ENCODE data around the gene CNIH2.

DNA sequence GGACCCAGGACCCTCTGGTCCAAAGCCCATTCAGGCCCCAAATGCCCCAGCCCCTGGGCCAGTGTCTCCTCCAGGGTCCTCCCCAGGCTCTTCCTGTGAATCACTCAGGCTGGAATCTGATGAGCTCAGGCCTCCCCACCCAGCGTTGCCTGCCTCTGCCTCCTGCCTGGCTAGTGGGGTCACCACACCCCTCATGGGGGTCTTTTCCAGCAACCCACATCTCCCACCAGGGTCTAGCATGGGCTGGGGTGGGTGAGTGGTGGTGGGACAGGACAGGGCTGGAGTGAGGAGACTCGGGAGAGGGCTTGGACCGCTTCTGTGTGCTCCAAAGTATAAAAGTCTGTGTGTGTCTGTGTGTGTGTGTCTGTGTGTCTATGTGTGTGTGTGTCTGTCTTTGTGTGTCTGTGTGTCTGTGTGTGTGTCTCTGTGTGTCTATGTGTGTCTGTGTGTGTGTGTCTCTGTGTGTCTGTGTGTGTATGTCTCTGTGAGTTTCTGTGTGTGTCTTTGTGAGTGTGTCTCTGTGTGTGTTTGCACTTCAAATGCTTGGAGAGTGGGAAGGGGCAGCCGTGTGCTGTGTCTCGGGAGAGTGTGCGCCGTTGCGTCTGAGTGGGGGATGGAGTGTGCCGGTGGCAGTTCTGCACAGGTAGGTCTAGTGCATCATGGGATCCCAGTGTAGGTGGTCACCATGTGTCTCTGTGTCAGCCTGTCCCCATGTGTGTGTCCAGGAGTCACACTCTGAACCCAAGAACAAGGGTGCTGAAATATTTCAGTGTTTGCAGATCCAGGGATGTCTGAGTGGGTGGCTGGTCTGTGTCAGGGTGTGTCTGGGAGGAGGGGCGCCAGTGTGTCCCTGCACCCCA, 49.4 kb downstream of the CNIH2 start:
- no peak for TF ChIP-seq POLR2A (IDR thresholded peaks at IDR 0.05; ENCODE audit: insufficient read depth in 1 of 2, low read depth in 2 of 2, low read length in 2 of 2)
- no peak for TF ChIP-seq ZNF34 (CRISPR knock-in tag; IDR thresholded peaks at IDR 0.05; ENCODE audit: borderline replicate concordance)
- TF ChIP-seq HNF4A (CRISPR knock-in tag; IDR thresholded peaks at IDR 0.05) = 0 out of 2 replicates have a peak, but pooled peaks have one; percentile 6
- no peak for TF ChIP-seq POLR2AphosphoS5 (IDR thresholded peaks at IDR 0.05; ENCODE audit: low read depth, low read length)
- no peak for TF ChIP-seq CBX5 (CRISPR knock-in tag; IDR thresholded peaks at IDR 0.05; ENCODE audit: borderline replicate concordance)
- TF ChIP-seq, protein P1, sequence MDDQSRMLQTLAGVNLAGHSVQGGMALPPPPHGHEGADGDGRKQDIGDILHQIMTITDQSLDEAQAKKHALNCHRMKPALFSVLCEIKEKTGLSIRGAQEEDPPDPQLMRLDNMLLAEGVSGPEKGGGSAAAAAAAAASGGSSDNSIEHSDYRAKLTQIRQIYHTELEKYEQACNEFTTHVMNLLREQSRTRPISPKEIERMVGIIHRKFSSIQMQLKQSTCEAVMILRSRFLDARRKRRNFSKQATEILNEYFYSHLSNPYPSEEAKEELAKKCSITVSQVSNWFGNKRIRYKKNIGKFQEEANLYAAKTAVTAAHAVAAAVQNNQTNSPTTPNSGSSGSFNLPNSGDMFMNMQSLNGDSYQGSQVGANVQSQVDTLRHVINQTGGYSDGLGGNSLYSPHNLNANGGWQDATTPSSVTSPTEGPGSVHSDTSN (CRISPR knock-in tag; IDR thresholded peaks at IDR 0.05; ENCODE audit: borderline replicate concordance) = no peak
- no peak for TF ChIP-seq ZNF460 (CRISPR knock-in tag; IDR thresholded peaks at IDR 0.05; ENCODE audit: borderline replicate concordance)

All from HepG2 (cell line).